SK-N-MC (cell line): ENCODE measurements around the gene TSPAN16.

Experiments
- EZH2 ChIP-seq: fragments of 200-600 bp; sonication (generic); IDR thresholded peaks from one replicate; pipeline ENCODE4 v1.6.1; 2017; ENCODE audit warnings: antibody characterized with exemption
- FOXP2 ChIP-seq: optimal IDR thresholded peaks from 2 replicates; pipeline ENCODE3; 2011; ENCODE audit warnings: mild to moderate bottlenecking, moderate library complexity; ENCODE audit not compliant: insufficient read depth; ENCODE audit errors: extremely low read length, control extremely low read depth
- POLR2AphosphoS5 ChIP-seq: IDR thresholded peaks from 2 replicates; pipeline ENCODE4 v1.6.1; 2012; ENCODE audit warnings: mild to moderate bottlenecking, low read depth, low read length, borderline replicate concordance

DNA sequence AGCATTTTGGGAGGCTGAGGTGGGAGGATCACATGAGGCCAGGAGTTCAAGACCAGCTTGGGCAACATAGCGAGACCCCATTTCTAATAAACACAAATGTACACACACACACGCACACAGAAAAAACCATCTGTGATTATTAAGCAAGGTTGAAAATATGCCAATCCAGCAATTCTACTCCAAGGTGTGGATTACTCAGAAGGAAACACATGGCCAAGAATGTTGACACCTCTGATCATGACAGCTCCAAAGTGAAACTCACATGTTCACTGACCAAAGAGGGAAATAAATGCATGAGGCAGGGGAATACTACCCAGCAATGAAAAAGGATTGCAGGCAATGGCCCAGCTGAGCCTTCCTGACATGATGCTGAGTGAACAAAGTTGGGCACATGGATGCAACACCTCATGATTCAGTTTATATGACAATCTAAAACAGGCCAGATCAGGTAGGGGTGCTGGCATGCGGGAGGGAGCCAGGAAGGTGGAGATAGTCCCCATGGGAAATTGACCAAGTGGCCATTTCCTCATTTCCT, 38.0 kb upstream of the TSPAN16 start:
- TF ChIP-seq EZH2 (no peak), POLR2AphosphoS5 (no peak), FOXP2 (no peak)
